Stimulated activated CD4-positive, alpha-beta T cell treated with anti-CD3 and anti-CD28 coated beads, Interleukin-1b, Interleukin-23, amount 100 ng/mL, for 48 hours (primary cell): ENCODE measurements around the gene ARFRP1.
A peak's percentile ranks its signal among the peaks of the same experiment; 100 is the strongest.

Experiments
- DNase-seq: peaks from one replicate; pipeline ENCODE4 v3.0.0-alpha.2; 2020

The ARFRP1 gene

DNA sequence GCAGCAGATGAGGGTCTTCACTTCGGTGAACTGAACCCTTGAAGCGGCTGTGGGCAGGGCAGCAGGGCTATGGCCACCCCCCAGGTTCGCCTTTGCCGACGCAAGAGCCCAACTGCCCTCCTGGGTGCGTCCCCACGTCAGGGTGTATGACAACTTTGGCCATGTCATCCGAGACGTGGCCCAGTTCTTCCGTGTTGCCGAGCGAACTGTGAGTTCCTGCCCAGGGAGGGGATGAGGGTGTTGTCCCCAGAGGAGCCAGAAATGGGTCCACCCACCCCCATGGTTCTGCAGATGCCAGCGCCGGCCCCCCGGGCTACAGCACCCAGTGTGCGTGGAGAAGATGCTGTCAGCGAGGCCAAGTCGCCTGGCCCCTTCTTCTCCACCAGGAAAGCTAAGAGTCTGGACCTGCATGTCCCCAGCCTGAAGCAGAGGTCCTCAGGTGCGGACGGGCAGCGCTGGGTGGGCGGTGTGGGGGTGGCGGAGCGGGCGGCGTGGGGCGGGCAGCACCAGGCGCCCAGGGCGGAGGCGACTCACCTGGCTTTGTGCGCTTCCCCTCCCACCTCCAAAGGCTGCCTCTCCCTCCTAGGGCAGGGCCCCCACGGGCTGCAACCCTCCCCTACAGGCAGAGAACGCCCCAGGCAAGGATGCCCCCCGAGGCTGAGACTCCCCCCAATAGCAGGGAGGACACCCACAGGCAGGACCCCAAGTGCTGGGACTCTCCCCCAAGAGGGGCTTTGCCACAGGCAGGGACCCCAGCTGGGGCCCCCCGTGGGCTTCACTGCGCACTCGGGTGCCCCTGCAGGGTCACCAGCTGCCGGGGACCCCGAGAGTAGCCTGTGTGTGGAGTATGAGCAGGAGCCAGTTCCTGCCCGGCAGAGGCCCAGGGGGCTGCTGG lies 17.5 kb downstream of the ARFRP1 start:
- no peak for DNase-seq

DNA sequence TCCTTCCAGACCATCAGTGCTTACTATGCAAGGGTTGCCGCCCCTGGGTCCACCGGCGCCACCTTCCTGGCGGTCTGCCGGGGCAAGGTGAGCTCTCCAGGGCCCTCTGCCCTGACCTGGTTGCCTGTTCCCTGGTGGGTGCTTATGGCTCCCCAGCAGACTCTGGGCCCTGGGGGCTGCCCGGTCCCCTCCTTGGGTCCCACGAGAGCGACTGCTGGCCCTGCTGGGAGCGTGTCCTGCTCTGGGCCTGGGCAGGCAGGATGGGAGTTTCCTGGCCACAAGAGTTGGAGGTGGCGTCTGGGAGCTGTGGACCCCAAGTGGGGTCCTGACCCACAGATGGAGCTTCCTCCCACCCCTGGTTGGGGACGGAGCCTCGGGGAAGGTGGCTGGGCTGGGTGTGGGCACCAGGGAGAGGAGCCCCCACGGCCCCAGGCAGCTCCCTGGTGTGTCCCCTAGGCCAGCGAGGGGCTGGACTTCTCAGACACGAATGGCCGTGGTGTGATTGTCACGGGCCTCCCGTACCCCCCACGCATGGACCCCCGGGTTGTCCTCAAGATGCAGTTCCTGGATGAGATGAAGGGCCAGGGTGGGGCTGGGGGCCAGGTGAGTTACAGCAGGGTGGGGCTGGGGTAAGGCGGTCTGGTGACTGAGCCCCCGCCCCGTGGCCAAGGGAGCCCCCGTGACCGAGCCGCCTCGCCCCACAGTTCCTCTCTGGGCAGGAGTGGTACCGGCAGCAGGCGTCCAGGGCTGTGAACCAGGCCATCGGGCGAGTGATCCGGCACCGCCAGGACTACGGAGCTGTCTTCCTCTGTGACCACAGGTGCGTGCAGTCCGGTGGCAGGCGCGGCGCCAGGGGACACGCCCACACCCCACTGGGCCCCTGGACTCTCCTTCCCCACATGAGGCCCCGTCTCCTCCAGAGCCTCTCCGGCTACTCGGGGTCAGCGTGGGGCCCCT lies 18.5 kb downstream of the ARFRP1 start:
- DNase-seq = no peak

- DNase-seq = no peak
Observed at GRCh38 chr20:63688228-63689045, 19.3 kb downstream of the ARFRP1 start.

DNA sequence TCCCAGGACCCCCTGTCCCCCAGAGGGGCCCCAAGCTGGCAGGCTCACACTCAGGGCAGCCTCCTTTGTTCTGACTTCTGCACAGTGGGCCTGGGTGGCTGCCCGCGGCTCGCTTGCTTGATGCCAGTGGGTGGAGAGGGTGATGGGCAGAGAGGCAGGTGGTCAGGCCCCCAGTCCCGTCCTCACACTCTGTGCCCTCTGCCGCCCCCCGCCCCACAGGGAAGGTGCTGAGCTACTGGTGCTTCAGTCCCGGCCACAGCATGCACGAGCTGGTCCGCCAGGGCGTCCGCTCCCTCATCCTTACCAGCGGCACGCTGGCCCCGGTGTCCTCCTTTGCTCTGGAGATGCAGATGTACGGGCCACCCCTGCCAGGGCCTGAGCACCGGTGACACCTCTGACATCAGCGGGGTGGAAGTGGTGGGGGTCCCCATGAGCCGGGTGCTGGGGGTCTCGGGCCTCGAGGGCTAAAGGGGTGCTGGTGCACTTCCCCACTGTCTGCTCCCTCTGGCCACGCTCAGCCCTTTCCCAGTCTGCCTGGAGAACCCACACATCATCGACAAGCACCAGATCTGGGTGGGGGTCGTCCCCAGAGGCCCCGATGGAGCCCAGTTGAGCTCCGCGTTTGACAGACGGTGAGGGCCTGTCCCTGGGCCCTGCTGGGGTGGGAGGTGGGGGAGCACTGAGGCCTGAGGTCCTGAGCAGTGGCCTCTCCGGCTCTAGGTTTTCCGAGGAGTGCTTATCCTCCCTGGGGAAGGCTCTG lies 20.2 kb downstream of the ARFRP1 start:
- no peak for DNase-seq

DNA sequence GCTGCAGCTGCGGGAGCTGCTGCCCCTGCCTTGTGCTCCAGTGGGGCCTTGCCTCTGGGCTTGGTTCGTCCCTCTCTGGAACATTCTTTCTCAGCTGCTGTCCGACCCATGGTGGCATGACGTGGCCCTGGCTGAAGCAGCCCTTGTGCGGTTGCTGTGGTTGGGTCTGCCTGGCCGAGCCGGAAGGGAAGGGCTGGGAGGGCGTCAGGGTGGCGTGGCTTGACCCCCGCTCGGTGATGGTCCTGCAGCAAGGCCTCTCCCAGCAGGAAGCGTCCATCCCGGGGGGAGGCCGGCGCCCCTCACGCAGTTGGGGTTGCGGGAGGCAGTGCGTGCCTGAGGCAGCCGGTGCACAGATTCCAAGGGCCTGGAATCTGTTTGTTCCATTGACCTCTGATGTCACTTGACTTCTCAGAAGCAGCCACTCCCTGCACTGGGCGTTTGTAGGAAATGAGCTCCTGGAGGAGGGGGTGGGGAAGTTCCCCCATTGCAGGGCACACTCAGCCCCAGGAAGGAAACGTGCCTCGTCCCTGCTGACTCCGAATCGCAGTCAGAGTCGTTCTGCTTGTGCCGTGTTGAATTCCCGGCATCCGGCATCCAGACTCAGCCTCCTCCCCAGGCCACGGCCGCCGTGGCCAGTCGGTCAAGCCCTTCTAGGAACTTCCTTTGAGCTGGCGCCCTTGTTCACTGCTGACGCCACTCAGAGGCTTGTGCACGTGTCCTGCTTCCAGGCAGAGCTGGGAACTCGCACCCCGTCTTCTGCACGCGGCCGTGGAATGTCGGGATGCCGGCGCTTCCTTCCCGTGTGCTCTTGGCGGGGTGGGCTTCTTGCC lies 21.1 kb downstream of the ARFRP1 start:
- peak; percentile 69 for DNase-seq

DNA sequence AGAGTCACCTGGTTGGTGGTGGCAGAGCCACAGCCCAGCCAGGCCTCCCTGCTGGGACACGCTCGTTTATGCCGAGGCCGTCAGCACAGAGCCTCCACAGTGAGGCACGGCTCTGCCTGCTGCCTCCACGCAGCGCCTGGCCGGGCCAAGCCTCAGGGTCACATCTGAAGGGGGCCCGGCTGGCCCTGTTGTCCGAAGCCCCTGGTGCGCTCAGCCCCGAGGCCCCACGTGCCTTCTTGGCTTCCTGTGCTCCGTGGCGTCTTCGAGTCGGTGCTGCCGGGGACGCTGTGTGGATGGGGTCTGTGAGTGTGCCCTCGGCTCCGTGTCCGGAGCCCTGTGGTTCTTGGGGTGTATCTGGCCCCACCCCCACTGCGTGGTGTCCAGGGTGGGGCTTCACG lies 21.7 kb downstream of the ARFRP1 start:
- DNase-seq = no peak

DNA sequence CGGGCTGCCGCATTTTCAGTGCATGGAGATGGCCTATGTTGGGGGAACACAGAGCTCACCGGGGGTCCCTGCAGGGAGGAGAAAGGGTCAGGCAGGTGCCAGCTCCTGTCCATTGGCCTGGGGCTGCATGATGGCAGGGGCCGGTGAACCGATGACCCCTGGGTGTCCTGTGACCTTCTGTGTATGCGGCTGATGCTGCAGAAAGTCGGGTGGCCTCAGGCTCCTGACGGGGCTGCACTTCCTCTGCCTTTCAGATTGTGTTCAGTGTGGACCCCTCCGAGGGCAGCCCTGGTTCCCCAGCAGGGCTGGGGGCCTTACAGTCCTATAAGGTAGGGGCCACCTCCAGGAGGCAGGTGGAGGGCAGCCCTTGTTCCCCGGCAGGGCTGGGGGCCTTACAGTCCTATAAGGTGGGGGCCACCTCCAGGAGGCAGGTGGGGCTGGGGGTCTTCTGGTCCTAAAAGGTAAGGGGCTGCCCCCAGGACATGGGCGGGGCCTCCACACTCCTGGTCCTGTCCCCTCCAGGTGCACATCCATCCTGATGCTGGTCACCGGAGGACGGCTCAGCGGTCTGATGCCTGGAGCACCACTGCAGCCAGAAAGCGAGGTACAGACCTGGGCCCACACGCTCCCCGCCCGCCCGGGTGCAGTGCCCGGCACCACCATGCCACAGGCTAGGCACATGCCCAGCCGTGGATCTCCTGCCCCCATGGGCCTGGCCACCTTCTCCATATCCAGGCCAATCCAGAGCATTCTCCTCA lies 22.3 kb downstream of the ARFRP1 start:
- no peak for DNase-seq

GRCh38 chr20:63682384-63683139 lies 25.2 kb downstream of the ARFRP1 start:
- DNase-seq = no peak

DNA sequence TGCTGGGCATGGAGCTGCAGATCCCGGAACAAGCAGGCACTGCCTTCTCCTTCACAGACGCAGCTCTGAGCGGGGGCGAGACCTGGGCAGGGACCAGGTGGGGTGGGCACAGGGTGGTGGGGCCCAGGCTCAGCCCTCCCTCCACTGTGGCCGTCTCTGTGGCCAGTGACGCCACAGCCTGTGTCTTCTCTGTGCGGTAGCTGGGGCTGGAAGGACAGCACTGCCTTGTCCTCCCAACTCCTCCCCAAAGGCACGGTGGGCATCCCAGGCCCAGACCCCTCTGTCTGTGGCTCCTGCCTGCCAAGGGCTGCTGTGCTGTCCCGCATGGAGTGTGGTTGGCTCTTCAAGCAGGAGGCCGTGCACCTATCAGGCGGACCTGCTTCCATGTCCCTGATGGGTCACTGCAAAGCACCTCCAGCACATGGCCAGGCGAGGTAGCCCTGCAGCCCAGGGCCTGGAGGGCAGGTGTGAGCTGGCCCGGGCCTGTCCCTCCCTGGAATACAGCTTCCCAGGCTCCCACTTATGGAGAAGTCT lies 26.1 kb downstream of the ARFRP1 start:
- no peak for DNase-seq

DNA sequence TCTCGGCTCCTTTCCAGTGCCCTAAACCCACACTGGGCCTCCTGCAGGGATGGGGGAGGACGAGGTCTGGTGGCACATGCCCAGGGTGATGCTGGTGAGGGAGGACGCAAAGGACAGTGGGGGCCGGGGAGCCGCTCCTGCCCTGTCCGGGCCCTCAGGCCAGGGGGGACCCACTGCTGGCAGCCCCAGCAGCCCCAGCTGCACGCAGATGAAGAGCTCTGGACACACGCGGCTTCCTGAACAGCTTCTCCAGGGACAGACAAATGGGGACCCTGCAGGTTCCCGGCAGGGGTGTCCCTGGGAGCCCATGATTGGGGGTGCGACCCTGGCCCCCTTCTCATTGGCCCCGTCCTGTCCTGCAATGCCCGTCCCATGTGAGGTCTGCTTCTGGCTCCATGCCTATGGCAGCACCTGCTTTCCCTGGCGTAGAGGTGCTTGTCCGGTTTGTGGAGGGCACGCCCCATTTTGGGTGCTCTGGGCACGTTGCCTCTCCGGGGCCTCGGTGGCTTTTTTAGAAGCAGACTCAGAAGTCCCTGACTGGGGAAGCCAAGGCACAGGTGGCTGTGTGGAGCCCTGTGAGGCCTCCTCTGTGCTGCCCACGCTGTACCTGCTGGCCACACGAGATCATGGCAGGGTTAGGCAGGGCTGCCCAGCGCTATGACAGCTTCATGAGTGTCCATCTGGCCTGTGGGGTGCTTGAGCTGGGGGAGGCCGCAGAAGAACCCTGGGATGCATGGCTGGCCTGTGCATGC lies 26.7 kb downstream of the ARFRP1 start:
- DNase-seq = no peak

DNA sequence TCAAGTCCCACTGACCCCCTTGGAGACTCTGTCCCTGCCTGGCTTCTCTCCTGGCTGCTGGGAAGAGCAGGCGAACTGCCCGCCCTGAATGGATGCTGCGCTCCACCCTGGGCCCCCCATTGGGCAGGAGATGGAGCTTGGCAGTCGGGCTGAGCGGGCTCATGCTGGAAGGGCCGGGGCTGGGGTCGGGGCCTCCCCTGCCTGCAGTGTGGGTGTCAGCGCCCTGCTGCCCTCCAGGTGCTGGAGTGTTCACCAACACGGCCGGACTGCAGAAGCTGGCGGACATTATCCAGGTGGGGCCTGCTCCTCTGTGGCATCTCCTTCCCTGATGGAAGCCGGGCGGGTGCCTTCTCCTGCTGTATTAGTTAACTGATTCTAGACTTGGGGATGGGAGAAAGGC lies 27.3 kb downstream of the ARFRP1 start:
- no peak for DNase-seq

GRCh38 chr20:63679799-63680305 lies 27.9 kb downstream of the ARFRP1 start:
- DNase-seq = no peak

DNA sequence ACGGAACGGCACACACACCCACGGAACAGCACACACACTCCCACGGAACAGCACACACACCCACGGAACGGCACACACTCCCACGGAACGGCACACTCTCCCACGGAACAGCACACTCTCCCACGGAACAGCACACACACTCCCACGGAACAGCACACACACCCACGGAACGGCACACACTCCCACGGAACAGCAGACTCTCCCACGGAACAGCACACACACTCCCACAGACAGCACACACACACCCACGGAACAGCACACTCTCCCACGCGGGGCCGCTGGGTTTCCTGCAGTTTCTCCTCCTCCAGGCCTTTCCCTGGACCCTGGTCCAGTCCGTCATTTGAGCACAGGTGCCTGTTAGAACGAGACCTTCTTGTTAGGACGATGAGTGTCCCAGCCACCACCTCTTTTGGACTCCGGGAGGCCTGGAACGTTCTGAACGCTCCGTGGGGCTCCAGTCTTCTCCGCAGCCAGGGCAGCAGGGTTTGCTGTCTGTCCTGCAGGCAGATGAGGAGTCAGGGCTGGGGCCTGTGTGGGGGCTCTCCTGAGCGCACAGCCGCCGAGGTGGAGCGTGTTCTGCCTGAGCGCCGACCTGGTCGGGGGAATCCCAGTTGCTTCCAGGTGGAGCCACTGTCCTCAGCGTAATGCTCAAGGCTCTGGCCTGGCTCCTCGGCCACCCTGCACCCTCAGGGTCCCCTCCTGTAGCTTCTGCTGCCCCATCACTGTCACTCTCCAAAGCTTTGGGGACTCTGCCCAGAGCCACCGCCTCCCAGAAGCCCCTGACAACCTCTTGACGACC lies 28.9 kb downstream of the ARFRP1 start:
- DNase-seq = no peak

DNA sequence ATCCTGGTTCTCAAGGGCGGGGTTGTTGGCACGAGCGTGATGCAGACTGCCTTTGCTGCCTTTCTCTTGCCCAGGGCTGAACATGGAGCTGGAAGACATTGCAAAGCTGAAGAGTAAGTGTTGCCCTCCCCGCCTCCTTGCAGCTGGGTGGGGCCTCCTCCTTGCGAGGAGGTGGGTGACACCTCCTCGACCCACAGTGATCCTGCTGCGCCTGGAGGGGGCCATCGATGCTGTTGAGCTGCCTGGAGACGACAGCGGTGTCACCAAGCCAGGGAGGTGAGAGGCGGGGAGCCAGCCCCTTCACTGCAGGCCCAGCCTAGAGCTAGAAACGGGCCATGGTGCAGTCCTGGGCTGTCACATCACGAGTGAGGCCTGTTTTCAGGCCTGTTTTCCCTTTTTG lies 29.7 kb downstream of the ARFRP1 start:
- no peak for DNase-seq

- DNase-seq = no peak
Observed at GRCh38 chr20:63675681-63676368, 32.0 kb downstream of the ARFRP1 start.

DNA sequence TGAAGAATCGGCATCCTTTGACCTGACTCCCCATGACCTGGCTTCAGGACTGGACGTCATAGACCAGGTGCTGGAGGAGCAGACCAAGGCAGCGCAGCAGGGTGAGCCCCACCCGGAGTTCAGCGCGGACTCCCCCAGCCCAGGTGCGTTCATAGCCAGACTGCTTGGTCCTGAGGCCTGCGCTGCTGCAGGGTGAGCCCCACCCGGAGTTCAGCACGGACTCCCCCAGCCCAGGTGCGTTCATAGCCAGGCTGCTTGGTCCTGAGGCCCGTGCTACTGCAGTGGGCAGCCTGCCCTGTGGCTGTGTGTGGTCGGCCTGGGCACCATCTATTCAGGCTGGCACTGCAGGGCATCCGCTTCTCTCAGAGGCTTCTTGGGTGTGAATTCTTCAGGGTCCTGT lies 33.8 kb downstream of the ARFRP1 start:
- no peak for DNase-seq

GRCh38 chr20:63672666-63673065 lies 35.1 kb downstream of the ARFRP1 start:
- no peak for DNase-seq
